ENCODE results near the gene RAI2.

RAI2 gene

GRCh38 chrX:17860811-17861488, at the start of gene RAI2:
Gene RAI2, minus strand, starts transcription at chrX:17861298. Its CDS starts 59,288 bp downstream, at chrX:17802010.
- peak; percentile 33 for DNase-seq

GRCh38 chrX:17888421-17888820, 27.3 kb upstream of the RAI2 start:
- DNase-seq: no peak

- no peak for DNase-seq
These were observed 21.6 kb upstream of the RAI2 start for GRCh38 chrX:17882680-17883079.

GRCh38 chrX:17878028-17878670, 17.1 kb upstream of the RAI2 start:
- no peak for DNase-seq

GRCh38 chrX:17876135-17876534, 15.0 kb upstream of the RAI2 start:
- no peak for DNase-seq

- no peak for DNase-seq
These were observed 8.5 kb upstream of the RAI2 start for GRCh38 chrX:17869580-17869979.

- no peak for DNase-seq
These were observed 452 bp upstream of the RAI2 start for GRCh38 chrX:17861489-17862011.

GRCh38 chrX:17860179-17860780, 818 bp downstream of the RAI2 start:
- DNase-seq: no peak

GRCh38 chrX:17859609-17860178, 1.4 kb downstream of the RAI2 start:
- no peak for DNase-seq

- DNase-seq: no peak
These were observed 6.6 kb downstream of the RAI2 start for GRCh38 chrX:17854531-17854930.

GRCh38 chrX:17854069-17854468, 7.0 kb downstream of the RAI2 start:
- DNase-seq: no peak

GRCh38 chrX:17851874-17852273, 9.2 kb downstream of the RAI2 start:
- DNase-seq: no peak

- DNase-seq: no peak
These were observed 12.4 kb downstream of the RAI2 start for GRCh38 chrX:17848545-17849265.

- no peak for DNase-seq
These were observed 15.1 kb downstream of the RAI2 start for GRCh38 chrX:17846045-17846444.

- DNase-seq: no peak
These were observed 16.9 kb downstream of the RAI2 start for GRCh38 chrX:17844236-17844635.

GRCh38 chrX:17842769-17843525, 18.2 kb downstream of the RAI2 start:
- no peak for DNase-seq

- no peak for DNase-seq
These were observed 21.8 kb downstream of the RAI2 start for GRCh38 chrX:17839269-17839668.

- no peak for DNase-seq
These were observed 24.3 kb downstream of the RAI2 start for GRCh38 chrX:17836830-17837229.

GRCh38 chrX:17833954-17834353, 27.1 kb downstream of the RAI2 start:
- DNase-seq: no peak

GRCh38 chrX:17831255-17831654, 29.8 kb downstream of the RAI2 start:
- DNase-seq: no peak

- no peak for DNase-seq
These were observed 30.9 kb downstream of the RAI2 start for GRCh38 chrX:17830211-17830610.

- no peak for DNase-seq
These were observed 31.5 kb downstream of the RAI2 start for GRCh38 chrX:17829566-17829965.
